GM21786 (cell line): ENCODE data around the gene AP3S1.
"Not testable (repeated sequence)": the region's sequence is repeated elsewhere in the genome, so short reads cannot be mapped to it uniquely, and the experiment has no call there.

Experiments used
- ATAC-seq: cut with Tn5 transposase; IDR thresholded peaks from one replicate; pipeline ENCODE4 v1.9.1; 2021; ENCODE audit not compliant: unreplicated experiment

AP3S1 gene

DNA sequence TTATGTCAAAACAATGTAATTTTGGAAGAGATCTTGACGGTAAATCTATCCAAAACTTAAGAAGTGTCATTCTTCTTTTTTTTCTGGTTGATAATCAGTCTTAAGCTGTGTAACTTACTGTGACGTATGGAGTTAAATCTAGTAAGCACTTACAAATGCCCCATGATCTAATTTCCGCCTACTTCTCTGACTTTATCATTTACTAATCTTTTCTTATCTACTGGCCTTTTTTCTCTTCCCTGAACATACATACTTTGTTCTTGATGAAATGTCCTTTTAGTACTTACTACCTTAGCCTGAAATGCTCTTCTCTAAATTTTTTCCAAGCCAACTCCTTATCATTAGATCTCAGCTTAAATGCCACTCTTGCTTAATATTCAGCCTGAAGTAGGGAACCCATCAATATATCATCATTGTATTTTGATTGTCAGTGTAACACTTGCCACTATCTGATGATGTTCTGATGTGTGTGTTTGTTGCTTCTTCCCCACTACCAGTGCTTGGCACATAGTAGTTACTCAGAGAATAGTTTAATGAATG is 27.6 kb downstream of the AP3S1 start:
- no peak for ATAC-seq

DNA sequence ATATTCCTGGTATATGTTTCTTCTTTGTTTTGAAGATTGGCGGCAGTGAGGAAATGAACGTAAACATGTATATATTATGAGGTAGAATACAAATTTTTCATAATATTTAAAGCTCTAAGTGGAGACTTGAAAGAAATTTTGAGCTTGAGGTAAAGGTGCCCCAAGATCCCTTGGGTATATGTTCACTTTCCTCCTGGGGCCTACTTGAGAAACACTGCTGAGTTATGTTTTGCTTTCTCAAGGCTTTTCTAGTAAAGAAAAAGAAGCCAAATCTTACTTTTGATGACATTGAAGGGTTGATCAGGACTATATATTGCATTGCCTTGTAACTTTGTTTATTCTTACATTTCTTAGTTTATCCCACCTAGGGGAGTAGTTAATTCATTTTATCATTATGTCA is 30.7 kb downstream of the AP3S1 start:
- no peak for ATAC-seq

DNA sequence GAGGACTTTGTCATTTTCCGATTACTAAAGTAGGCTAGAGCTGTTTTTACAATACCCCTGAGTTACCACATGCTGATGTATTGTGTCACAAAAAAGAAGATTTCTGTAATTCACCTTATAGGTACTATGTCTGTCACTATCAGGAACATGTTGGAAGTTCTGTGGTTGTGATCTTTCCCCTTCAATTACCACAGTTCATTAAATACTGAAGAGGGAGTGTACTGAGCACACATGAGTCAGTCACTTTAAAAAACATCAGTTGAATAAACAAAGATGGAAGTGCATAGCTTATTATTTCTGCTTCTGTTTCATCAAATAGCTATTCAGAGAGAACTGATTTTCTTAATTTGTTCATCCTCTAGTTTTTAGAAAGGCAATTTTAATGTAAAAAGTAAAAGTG is 31.7 kb downstream of the AP3S1 start:
- no peak for ATAC-seq

DNA sequence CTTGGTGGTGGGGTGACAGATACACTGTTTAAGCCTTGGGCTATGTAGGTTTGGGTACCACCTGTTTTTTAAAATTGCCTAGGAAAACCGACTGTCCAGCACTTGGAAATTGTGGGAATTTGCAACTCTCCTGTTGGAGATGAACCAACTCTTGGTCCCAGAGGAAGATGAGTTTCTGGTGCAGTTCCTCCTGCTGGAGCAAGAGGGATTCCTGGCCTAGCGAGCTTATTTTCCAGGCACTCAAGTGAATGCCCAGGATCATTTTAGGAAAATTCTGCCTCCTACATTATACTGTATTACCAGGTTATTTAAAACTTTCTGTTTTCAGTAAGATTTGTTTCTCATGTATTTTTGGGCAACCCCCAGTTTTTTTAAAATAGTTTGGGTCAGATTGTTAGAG is 33.7 kb downstream of the AP3S1 start:
- ATAC-seq = no peak

DNA sequence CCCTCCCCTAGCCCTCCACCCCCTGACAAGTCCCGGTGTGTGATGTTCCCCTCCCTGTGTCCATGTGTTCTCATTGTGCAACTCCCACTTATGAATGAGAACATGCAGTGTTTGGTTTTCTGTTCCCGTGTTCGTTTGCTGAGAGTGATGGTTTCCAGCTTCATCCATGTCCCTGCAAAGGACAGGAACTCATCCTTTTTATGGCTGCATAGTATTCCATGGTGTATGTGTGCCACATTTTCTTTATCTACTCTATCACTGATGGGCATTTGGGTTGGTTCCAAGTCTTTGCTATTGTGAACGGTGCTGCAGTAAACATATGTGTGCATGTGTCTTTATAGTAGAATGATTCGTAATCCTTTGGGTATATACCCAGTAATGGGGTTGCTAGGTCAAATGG is 35.6 kb downstream of the AP3S1 start:
- ATAC-seq = not testable (repeated sequence)

DNA sequence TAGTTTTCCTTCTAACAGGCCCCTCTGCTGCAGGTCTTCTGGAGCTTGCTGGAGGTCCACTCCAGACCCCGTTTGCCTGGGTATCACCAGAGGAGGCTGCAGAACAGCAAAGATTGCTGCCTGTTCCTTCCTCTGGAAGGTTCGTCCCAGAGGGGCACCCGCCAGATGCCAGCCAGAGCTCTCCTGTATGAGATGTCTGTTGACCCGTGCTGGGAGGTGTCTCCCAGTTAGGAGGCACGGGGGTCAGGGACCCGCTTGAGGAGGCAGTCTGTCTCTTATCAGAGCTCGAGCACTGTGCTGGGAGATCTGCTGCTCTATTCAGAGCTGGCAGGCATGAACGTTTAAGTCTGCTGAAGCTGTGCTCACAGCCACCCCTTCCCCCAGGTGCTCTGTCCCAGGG is 40.7 kb downstream of the AP3S1 start:
- ATAC-seq = not testable (repeated sequence)

DNA sequence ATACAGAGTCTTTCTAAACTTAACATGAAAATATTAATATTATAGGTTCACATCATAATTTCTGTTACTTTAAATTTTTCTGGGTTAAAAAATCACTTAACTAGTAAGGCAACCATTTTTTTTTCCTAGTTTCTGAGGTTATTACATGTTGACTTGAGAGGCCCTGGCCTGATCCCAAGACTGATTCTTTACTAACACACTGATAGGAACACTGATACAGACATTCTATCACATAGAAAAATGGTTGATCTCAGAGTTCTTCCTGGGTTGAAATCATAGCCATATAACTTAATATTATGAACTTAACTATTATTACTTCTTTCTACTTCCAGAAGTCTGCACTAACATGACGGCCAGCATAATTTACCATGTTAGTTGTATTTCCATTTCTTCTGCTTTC is 43.0 kb downstream of the AP3S1 start:
- no peak for ATAC-seq

DNA sequence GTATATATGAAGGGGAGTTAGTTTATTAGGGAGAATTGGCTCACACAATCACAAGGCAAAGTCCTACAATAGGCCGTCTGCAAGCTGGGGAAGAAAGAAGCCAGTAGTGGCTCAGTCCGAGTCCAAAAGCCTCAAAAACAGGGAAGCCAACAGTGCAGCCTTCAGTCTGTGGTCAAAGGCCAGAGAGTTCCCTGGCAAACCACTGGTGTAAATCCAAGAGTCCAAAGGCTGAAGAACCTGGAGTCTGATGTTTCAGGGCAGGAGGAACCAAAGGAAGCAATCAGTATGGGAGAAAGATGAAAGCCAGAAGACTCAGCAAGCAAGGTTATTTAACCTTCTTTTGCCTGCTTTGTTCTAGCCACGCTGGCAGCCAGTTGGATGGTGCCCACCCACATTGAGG is 43.5 kb downstream of the AP3S1 start:
- not testable (repeated sequence) for ATAC-seq

DNA sequence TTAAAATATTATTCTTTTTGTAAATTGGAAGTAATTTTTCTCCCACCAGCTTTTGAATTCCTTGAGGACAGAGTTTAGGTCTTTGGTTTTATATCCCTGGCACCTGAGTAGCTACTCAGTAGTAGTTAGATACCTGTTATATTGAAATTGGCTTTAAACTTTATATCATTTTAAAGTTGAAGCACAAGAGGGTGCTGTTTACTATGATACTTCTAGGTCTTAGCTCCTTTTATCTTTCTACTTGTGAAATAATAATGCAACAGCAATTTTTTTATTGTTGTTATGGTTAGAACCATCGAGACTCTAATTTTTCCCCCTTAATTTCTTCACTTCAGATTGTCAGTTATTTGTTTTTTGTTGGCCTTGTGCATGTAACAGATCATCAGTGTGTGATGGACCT is 46.3 kb downstream of the AP3S1 start:
- ATAC-seq = no peak

DNA sequence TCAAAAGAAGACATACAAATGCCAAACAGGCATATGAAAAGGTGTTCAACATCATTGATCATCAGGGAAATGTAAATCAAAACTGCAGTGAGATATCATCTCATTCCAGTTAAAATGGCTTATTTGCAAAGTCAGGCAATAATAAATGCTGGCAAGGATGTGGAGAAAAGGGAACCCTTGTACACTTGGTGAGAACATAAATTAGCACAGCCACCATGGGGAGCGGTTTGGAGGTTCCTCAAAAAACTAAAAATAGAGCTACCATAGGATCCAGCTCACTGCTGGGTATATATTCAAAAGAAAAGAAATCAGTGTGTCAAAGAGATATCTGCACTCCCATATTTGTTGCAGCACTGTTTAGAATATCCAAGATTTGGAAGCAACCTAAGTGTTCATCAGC is 50.3 kb downstream of the AP3S1 start:
- ATAC-seq = no peak

DNA sequence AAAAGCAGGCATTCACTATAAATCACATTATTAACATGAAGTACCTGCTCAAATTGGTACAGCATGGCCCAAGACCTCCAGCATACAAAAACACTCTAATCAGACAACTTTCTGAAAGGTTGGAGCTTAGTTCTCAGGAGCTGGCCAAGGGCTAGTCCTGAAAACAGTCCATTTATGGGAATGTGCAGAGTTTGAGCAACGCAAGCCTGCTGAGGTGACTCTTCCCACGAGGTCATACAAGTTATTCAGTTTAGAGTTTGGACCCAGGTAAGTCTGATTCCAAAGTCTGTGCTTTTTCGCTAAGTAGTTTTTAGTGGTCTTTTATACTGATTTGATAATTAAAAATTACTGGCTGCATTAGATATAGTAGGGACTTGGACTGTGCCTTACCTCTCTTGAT is 52.6 kb downstream of the AP3S1 start:
- ATAC-seq = no peak

DNA sequence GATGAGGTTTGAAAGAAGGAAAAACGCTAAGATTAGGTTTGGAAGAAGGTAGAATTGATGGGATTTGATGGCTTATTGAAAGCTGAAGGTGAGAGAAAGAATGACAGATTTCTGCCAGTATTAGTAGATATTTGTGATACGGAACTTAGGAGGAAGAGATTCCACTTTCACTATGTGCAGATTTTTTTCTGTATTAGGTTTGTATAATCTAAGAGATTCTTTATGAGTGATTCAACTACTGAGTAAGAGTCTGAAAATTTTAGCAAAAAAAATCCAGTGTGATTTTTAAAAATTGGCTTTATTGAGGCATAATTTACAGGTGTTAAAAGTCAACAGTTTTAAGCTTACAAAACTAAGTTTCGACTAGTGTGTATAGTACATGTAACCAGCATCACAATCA is 54.1 kb downstream of the AP3S1 start:
- no peak for ATAC-seq

DNA sequence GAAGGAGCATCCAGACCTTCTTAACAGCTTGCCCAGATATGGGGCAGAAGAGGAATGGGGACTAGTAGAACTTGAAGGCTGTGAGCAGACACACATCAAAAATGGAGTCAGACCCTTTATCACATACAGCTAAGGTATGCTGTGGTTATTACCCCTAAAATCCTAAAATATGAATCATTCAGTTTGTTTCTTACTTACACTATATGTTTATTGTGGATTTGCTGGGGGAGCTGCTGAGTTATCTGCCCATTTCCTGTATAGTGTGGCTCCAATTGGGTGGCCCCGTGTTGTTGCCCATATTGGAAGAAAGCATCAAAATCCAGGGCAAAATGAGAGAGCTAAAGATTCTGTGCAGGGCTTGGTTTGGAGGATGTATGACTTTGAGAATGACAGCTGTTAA is 56.9 kb downstream of the AP3S1 start:
- no peak for ATAC-seq

DNA sequence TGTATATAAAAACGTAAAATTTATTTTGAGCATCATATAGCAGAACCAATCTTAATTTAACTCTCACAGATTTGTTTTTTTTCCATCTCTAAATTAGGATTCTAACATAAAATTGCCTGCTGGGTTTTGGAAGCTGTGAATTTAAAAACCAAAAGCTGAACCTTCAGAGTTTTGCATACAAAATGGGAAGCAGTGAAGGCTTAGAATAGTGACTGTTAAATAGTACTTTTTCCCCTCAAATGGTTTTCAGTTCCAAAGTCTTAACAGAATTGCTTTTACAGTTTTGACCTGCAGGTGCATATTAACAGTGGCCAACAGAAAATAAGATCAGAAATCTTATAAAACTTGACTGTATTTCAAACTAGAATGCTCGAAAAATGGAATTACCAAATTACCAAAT is 65.4 kb downstream of the AP3S1 start:
- ATAC-seq = no peak

DNA sequence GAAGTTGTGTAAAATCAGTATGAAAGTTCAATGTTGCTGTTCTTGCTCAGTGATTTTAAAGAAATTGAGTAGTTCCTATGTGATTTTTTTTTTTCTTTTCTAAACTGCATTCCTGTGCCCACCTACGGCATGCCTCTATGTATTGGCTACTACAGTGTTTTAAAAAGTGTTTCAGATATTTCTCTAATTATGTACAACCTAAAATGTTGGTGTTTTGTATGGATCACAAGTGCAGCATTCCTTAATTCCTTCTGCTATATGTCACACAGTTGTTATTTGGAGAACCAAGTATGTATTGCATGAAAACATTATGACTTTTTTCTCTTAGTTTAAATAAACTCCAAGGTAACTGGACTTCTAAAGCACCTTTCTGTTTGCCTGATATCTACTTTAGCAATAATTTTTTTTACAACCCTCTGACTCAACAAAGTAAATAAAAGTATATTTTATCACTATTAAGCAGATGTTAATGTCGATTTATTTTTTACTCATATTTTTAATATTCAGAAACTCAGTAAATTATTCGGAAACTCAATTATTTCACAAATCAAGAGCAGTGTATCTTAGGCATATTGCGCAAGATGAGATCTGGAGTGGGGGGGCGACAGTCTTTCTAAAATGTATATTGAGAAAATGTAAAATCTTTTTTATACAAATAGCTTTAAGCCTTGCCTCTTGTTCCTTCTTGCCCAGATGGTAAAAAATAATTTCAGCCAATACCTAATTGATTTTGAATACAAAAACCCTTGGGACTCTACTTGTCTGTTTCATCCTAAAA is 72.1 kb downstream of the AP3S1 start:
- ATAC-seq = not testable (repeated sequence)

DNA sequence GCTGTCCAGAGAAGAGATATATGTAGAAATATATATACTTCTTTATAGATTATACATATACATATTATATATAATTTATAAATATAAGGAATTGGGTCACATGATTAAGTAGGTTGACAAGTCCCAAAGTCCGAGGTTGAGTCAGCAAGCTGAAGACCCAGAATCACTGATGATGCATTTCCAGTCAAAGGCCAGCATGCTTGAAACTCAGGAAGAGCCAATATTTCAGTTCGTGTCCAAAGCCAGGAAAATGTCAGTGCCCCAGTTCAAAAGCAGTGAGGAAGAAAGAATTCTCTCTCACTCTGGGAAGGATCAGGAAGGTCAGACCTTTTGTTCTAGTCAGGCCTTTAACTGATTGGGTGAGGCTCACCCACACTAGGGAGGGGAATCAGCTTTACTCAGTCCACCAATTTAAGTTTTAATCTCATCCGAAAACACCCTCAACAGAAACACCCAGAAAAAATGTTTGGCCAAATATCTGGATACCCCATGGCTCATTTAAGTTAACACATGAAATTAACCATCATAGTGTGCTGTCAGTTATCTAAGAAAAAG is 78.5 kb downstream of the AP3S1 start:
- no peak for ATAC-seq

DNA sequence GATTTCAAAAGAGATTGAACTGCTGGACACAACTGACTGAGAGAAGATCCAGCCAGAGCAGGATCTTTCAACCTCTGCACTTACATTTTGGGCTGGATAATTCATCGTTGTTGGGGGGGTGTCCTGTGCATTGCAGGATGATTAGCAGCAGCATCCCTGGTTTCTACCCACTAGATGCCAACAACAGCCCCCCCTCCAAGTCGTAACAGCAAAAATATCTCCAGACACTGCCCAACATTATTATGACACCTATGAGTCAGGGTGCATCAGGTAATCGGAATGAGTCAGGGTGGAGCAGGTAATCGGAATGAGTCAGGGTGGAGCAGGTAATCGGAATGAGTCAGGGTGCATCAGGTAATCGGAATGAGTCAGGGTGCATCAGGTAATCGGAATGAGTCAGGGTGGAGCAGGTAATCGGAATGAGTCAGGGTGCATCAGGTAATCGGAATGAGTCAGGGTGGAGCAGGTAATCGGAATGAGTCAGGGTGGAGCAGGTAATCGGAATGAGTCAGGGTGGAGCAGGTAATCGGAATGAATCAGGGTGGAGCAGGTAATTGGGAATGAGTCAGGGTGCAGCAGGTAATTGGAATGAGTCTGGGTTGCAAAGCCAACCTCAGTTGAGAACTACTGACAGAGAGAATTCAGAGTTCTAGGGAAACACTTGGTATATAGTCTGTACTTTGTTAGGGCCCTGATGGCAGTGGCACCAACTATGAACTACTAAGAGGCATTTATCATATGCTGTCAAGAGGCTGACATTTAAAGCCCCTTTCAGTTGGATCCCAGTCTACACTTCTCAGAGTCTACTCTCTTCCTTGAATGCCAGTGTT is 87.1 kb downstream of the AP3S1 start:
- not testable (repeated sequence) for ATAC-seq

DNA sequence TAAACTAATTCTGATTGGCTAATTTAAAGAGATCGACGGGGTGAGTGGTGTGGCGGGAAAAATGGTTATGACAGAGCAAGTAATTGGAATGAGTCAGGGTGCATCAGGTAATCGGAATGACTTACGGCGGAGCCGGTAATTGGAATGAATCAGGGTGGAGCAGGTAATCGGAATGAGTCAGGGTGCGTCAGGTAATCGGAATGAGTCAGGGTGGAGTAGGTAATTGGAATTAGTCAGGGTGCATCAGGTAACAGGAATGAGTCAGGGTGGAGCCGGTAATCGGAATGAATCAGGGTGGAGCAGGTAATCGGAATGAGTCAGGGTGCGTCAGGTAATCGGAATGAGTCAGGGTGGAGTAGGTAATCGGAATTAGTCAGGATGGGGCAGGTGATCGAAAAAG is 88.4 kb downstream of the AP3S1 start:
- not testable (repeated sequence) for ATAC-seq

DNA sequence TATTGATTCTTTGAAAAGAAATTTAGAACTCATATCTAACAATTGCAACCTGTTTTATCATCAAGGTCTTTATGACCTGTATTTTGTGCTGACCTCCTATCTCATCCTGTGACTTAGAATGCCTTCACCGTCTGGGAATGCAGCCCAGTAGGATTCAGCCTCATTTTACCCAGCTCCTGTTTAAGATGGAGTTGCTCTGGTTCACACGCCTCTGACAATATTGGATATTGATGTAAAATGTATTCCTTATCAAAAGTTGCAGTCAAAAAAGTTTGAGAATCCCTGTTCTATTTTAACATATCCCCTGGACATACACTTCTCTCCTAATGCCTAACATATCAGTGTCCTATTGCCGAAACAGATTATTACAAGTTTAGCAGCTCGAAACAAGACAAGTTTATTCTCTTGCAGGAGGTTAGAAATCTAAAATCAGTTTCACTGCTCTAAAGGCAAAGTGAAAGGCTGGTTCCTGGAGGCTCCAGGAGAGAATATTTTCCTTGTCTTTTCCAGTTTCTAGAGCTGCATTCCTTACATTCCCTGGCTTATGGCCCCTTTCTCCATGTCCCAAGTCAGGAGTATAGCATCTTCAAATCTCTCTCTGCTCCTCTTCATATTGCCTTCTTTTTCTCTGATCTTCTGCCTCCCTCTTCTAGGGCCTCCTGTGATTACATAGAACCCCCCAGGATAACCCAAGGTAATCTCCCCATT is 89.0 kb downstream of the AP3S1 start:
- no peak for ATAC-seq

DNA sequence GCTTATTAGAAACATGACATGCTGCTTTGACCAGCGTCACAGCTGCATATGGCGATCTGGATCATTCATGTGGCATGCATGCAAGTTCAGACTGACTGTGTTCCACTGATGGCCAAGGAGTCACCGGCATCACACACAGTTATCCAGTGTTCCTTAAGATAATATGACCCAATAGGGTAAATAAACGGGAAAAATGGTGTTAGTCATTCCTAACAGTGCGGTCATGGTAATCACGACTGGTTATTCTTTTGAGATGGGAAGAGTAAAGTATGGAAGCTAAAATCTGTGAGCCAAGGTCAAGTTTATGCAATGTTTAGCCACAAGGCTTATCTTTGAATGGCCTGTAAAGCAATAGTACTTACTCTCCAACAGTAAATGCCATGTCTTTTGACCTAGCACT is 91.3 kb downstream of the AP3S1 start:
- ATAC-seq = no peak

DNA sequence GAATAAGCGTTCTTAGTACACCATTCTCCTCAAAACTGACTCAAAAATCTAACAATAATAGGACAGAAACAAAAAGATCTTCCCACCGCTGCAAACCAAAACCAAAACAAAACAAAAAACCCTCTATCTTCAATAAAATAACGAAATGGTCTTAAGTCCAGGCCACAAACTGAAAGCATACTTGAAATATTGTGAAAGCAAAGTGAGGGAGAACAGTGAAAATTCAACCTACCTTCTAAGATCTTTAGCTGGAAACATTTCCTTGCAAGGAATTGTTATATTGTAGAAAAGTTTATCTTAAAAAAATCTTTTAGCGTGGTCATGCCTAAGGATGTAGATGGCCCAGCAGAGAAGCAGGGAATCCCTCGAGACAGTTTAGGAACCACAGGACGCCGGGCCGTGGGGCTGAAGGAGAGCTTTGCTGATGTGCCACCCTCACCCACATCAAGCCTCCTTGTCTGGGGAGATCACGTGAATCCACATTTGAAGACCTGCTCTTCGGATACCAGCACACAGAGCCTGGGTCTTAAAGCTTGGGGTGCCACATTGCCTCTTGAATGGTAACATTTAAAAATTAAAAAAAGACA is 92.7 kb downstream of the AP3S1 start:
- ATAC-seq = no peak
